IMR-90 (cell line): Measurements from ENCODE around the gene SF3B2.

Experiments used
- MAFK ChIP-seq: IDR thresholded peaks from 2 replicates; pipeline ENCODE4 v1.6.1; 2012; ENCODE audit warnings: low read depth, low read length, improper control_type of control experiment
- MAZ ChIP-seq: IDR thresholded peaks from 2 replicates; pipeline ENCODE4 v1.6.1; 2012; ENCODE audit warnings: low read depth, mild to moderate bottlenecking, low read length, improper control_type of control experiment, moderate library complexity, borderline replicate concordance
- MXI1 ChIP-seq: IDR thresholded peaks from 2 replicates; pipeline ENCODE4 v1.6.1; 2012; ENCODE audit warnings: low read depth, mild to moderate bottlenecking, low read length, moderate library complexity, borderline replicate concordance
- NFE2L2 ChIP-seq: fragments of 150-350 bp; IDR thresholded peaks from 2 replicates; pipeline ENCODE4 v1.6.1; 2016; ENCODE audit warnings: low read depth, mild to moderate bottlenecking, low read length
- POLR2A ChIP-seq: IDR thresholded peaks from 2 replicates; pipeline ENCODE4 v1.6.1; 2012; ENCODE audit warnings: mild to moderate bottlenecking, low read depth, low read length
- RAD21 ChIP-seq: IDR thresholded peaks from 2 replicates; pipeline ENCODE4 v1.6.1; 2012; ENCODE audit warnings: low read length, improper control_type of control experiment
- RCOR1 ChIP-seq: IDR thresholded peaks from 2 replicates; pipeline ENCODE4 v1.6.1; 2012; ENCODE audit warnings: mild to moderate bottlenecking, low read length, improper control_type of control experiment; ENCODE audit not compliant: insufficient replicate concordance
- RFX5 ChIP-seq: IDR thresholded peaks from 2 replicates; pipeline ENCODE4 v1.8.0; 2012; ENCODE audit warnings: low read depth, mild to moderate bottlenecking, low read length, moderate library complexity
- SMC3 ChIP-seq: fragments of 150-350 bp; IDR thresholded peaks from 2 replicates; pipeline ENCODE4 v1.6.1; 2016; ENCODE audit warnings: low read depth, mild to moderate bottlenecking, antibody characterized with exemption, low read length, moderate library complexity
- TF ChIP-seq, protein P1 (sequence below): fragments of 150-350 bp; IDR thresholded peaks from 2 replicates; pipeline ENCODE4 v1.6.1; 2016; ENCODE audit warnings: low read depth, mild to moderate bottlenecking, low read length, moderate library complexity, borderline replicate concordance
- TF ChIP-seq, protein P2 (sequence below): conservative IDR thresholded peaks from 2 replicates; pipeline ENCODE4 v1.5.1; 2012; ENCODE audit warnings: mild to moderate bottlenecking, low read depth, low read length, improper control_type of control experiment
- TF ChIP-seq, protein P3 (sequence below): fragments of 150-350 bp; IDR thresholded peaks from 2 replicates; pipeline ENCODE4 v1.6.1; 2017; ENCODE audit warnings: mild to moderate bottlenecking, antibody characterized with exemption, low read length, low read depth

DNA sequence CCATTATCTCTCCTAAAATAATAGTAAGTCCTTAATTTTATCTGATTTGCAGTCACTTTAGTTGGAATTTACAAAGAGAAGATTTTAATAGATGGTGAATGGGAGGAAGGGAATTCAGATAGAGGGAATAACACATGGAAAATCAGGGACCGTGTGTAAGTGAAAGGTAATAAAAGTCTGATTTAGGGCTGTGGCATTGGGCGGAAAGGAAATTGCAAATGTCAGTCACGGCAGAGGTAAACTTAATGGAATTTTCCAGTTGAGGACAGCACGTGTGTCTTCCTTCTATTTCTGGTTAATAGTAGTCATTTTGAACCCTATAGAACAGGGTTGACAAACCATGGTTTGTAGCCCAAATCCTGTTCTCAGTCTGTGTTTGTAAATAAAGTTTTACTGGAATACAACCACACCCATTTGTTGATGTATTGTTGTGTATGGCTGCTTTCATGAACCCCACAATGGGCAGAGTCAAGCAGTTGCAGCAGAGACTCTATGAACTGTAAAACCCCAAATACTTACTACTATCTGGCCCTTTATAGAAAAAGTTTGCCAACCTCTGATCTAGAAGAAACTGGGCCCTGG, 52.0 kb downstream of the SF3B2 start:
- TF ChIP-seq SMC3: no peak
- no peak for TF ChIP-seq RAD21
- no peak for TF ChIP-seq POLR2A
- TF ChIP-seq, protein P1, sequence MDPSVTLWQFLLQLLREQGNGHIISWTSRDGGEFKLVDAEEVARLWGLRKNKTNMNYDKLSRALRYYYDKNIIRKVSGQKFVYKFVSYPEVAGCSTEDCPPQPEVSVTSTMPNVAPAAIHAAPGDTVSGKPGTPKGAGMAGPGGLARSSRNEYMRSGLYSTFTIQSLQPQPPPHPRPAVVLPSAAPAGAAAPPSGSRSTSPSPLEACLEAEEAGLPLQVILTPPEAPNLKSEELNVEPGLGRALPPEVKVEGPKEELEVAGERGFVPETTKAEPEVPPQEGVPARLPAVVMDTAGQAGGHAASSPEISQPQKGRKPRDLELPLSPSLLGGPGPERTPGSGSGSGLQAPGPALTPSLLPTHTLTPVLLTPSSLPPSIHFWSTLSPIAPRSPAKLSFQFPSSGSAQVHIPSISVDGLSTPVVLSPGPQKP: no peak
- TF ChIP-seq, protein P2, sequence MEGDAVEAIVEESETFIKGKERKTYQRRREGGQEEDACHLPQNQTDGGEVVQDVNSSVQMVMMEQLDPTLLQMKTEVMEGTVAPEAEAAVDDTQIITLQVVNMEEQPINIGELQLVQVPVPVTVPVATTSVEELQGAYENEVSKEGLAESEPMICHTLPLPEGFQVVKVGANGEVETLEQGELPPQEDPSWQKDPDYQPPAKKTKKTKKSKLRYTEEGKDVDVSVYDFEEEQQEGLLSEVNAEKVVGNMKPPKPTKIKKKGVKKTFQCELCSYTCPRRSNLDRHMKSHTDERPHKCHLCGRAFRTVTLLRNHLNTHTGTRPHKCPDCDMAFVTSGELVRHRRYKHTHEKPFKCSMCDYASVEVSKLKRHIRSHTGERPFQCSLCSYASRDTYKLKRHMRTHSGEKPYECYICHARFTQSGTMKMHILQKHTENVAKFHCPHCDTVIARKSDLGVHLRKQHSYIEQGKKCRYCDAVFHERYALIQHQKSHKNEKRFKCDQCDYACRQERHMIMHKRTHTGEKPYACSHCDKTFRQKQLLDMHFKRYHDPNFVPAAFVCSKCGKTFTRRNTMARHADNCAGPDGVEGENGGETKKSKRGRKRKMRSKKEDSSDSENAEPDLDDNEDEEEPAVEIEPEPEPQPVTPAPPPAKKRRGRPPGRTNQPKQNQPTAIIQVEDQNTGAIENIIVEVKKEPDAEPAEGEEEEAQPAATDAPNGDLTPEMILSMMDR: no peak
- TF ChIP-seq, protein P3, sequence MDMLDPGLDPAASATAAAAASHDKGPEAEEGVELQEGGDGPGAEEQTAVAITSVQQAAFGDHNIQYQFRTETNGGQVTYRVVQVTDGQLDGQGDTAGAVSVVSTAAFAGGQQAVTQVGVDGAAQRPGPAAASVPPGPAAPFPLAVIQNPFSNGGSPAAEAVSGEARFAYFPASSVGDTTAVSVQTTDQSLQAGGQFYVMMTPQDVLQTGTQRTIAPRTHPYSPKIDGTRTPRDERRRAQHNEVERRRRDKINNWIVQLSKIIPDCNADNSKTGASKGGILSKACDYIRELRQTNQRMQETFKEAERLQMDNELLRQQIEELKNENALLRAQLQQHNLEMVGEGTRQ: no peak
- TF ChIP-seq MAZ: no peak
- no peak for TF ChIP-seq RFX5
- TF ChIP-seq NFE2L2: no peak
- no peak for TF ChIP-seq RCOR1
- no peak for TF ChIP-seq MAFK
- TF ChIP-seq MXI1: no peak
